Measurements from ENCODE around the gene CDK1. TPM values are rescaled to one million over a fixed set of nuclear protein-coding genes. Genes with fewer than 3 reads are reported as not detected.
"Not testable (repeated sequence)": the region's sequence is repeated elsewhere in the genome, so short reads cannot be mapped to it uniquely, and the experiment has no call there.

The CDK1 gene
- total RNA-seq, 1 experiment from 2014 or later = 129 TPM

DNA sequence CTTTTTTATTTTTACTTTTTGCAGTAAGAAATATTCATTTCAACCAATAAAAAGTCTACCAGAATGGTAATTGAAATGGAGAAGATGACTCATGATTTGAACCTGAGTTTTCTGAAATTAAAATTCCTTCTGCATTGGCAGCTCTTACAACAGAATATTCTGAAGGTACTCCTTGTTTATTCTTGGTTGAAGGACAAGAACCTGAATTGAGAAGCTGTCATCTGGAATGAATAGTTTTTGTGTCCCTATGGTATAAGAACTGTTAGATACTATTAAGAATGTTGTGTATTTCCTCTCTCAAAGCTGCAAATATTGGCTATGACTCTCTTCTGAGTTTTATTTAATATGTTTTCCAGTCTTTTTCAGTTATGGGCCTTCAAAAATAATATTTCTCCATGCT is 56.1 kb downstream of the CDK1 start:
- H3K36me3 ChIP-seq (ENCODE audit: insufficient read depth, low read length) = no peaks in the 10 kb centered on the region
- H3K4me3 ChIP-seq (ENCODE audit: low read length) = no peak overlapping the region
- no peaks in the 10 kb centered on the region for H3K9me2 ChIP-seq (replicated peaks; ENCODE audit: insufficient read depth, low read length)
- H3K27me3 ChIP-seq (ENCODE audit: low read length) = no peaks in the 10 kb centered on the region
- H3K9ac ChIP-seq (ENCODE audit: low read length) = no peak overlapping the region
- DNase-seq = no peak
- H3K4me1 ChIP-seq (ENCODE audit: low read length) = no peaks in the 10 kb centered on the region
- H2AFZ ChIP-seq (ENCODE audit: low read length) = no peak overlapping the region
- H3K4me2 ChIP-seq (ENCODE audit: low read depth, low read length, poor library complexity, severe bottlenecking) = no peak overlapping the region
- H3K79me2 ChIP-seq (ENCODE audit: low read length) = no peaks in the 10 kb centered on the region
- no peak overlapping the region for H3K27ac ChIP-seq (ENCODE audit: low read length)
- no peaks in the 10 kb centered on the region for H4K20me1 ChIP-seq (ENCODE audit: insufficient read depth, low read depth, low read length)
- no peaks in the 10 kb centered on the region for H3K9me3 ChIP-seq (ENCODE audit: low read length)

DNA sequence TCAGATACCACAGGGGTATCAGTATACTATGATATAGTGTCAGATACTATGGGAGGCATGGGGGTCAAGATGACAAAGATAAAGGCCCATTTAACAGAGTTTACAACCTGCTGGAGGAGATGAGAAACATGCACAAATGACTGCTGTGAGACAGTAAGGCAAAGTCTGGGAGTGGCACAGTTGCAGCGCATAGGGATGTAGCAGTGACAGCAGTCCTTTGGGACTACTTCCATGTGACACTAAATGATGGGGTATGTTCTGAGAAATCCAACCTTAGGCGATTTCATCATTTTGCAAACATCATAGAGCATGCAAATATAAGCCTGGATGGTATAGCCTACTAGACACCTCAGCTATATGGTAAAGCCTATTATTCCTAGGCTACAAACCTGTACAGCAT is 56.8 kb downstream of the CDK1 start:
- Histone ChIP-seq H3K4me3 (ENCODE audit: low read length) (no peak overlapping the region), H3K4me2 (ENCODE audit: low read depth, low read length, poor library complexity, severe bottlenecking) (no peak overlapping the region), H4K20me1 (ENCODE audit: insufficient read depth, low read depth, low read length) (no peaks in the 10 kb centered on the region), H3K9me3 (ENCODE audit: low read length) (no peaks in the 10 kb centered on the region), H3K27me3 (ENCODE audit: low read length) (no peaks in the 10 kb centered on the region), H3K79me2 (ENCODE audit: low read length) (no peaks in the 10 kb centered on the region), H3K4me1 (ENCODE audit: low read length) (no peaks in the 10 kb centered on the region), H3K36me3 (ENCODE audit: insufficient read depth, low read length) (no peaks in the 10 kb centered on the region), H3K27ac (ENCODE audit: low read length) (no peak overlapping the region), H3K9ac (ENCODE audit: low read length) (no peak overlapping the region), H2AFZ (ENCODE audit: low read length) (no peak overlapping the region), H3K9me2 (replicated peaks; ENCODE audit: insufficient read depth, low read length) (no peaks in the 10 kb centered on the region)
- DNase-seq = no peak

DNA sequence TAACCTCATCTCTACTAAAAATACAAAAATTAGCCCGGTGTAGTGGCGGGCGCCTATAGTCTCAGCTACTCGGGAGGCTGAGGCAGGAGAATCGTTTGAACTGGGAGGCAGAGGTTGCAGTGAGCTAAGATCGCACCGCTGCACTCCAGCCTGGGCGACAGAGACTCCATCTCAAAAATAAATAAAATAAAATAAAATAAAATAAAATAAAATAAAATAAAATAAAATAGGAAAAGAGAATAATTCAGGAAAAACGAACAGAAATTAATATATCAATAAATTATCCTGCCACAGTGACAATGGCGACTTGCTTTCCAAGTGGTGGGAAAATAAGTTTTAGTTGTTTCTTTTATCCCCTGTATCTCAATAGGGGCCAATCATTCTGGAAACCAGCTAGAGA is 62.9 kb downstream of the CDK1 start:
- DNase-seq; H3K36me3 ChIP-seq (ENCODE audit: insufficient read depth, low read length); H3K4me3 ChIP-seq (ENCODE audit: low read length); H4K20me1 ChIP-seq (ENCODE audit: insufficient read depth, low read depth, low read length); H3K9ac ChIP-seq (ENCODE audit: low read length); H3K4me2 ChIP-seq (ENCODE audit: low read depth, low read length, poor library complexity, severe bottlenecking); H3K9me2 ChIP-seq (replicated peaks; ENCODE audit: insufficient read depth, low read length); H3K9me3 ChIP-seq (ENCODE audit: low read length); H3K79me2 ChIP-seq (ENCODE audit: low read length); H3K27me3 ChIP-seq (ENCODE audit: low read length); H3K27ac ChIP-seq (ENCODE audit: low read length); H2AFZ ChIP-seq (ENCODE audit: low read length); H3K4me1 ChIP-seq (ENCODE audit: low read length): not testable (repeated sequence)

DNA sequence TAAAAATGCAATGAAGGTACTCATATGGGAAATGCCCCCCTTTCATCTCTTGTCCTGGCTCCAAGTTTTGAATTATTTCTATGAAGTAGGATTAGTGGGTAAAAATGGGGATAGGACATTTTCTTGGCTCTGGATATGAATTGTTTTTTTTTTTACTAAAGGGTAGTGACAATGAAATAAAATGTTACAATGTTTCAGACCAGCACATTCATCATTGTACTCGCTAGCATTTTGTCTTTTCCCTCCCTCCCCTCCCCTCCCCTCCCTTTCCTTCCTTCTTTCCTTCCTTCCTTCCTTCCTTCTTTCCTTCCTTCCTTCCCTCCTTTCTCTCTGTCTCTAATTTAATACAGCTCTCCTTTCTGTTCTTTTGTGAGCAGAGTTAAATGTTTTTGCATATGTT is 64.4 kb downstream of the CDK1 start:
- Histone ChIP-seq H4K20me1 (ENCODE audit: insufficient read depth, low read depth, low read length) (no peaks in the 10 kb centered on the region), H3K4me3 (ENCODE audit: low read length) (no peak overlapping the region), H2AFZ (ENCODE audit: low read length) (no peak overlapping the region), H3K9ac (ENCODE audit: low read length) (no peak overlapping the region), H3K9me3 (ENCODE audit: low read length) (no peaks in the 10 kb centered on the region), H3K4me2 (ENCODE audit: low read depth, low read length, poor library complexity, severe bottlenecking) (no peak overlapping the region), H3K36me3 (ENCODE audit: insufficient read depth, low read length) (no peaks in the 10 kb centered on the region), H3K9me2 (replicated peaks; ENCODE audit: insufficient read depth, low read length) (no peaks in the 10 kb centered on the region), H3K79me2 (ENCODE audit: low read length) (no peaks in the 10 kb centered on the region), H3K27ac (ENCODE audit: low read length) (no peak overlapping the region), H3K27me3 (ENCODE audit: low read length) (no peaks in the 10 kb centered on the region), H3K4me1 (ENCODE audit: low read length) (no peaks in the 10 kb centered on the region)
- DNase-seq = no peak

Other genes starting within 250 kb of the CDK1 start
- not detected in 2 replicates for gene RHOBTB1, start 165.7 kb downstream of the CDK1 start, total RNA-seq (2014; rRNA removed; shearing (Covaris generic); ENCODE audit: low replicate concordance)